GM12801 (cell line): ENCODE results near the gene SH2D5.

ENCODE experiments used
- CTCF ChIP-seq: IDR thresholded peaks from one replicate; pipeline ENCODE4 v1.5.1; 2011; ENCODE audit warnings: control low read depth; ENCODE audit not compliant: insufficient read length; ENCODE audit errors: extremely low read depth

The SH2D5 gene

GRCh38 chr1:20701446-20701845, 31.1 kb downstream of the SH2D5 start:
- no peak for TF ChIP-seq CTCF

GRCh38 chr1:20700636-20701215, 31.8 kb downstream of the SH2D5 start:
- TF ChIP-seq CTCF: no peak

- TF ChIP-seq CTCF: no peak
These were observed 32.9 kb downstream of the SH2D5 start for GRCh38 chr1:20699558-20699957.

GRCh38 chr1:20698195-20698910, 34.1 kb downstream of the SH2D5 start:
- TF ChIP-seq CTCF: no peak

- TF ChIP-seq CTCF: no peak
These were observed 34.9 kb downstream of the SH2D5 start for GRCh38 chr1:20697563-20697962.

- TF ChIP-seq CTCF: no peak
These were observed 35.8 kb downstream of the SH2D5 start for GRCh38 chr1:20696397-20697333.

GRCh38 chr1:20695515-20695914, 37.0 kb downstream of the SH2D5 start:
- no peak for TF ChIP-seq CTCF
